Loucy (cell line): ENCODE data around the gene PRR9.

Experiments used
- H2AFZ ChIP-seq: fragments of 200-600 bp; sonication (generic); 2 replicates; pipeline ENCODE4 v1.6.0; 2016; ENCODE audit warnings: antibody characterized with exemption, mild to moderate bottlenecking, low read length, moderate library complexity
- H3F3A ChIP-seq: fragments of 200-600 bp; 2 replicates; pipeline ENCODE4 v1.6.0; 2016; ENCODE audit warnings: antibody characterized with exemption, low read depth, mild to moderate bottlenecking
- H3K27me3 ChIP-seq: fragments of 200-600 bp; sonication (generic); 2 replicates; pipeline ENCODE4 v1.6.1; 2014; ENCODE audit warnings: low read length, mild to moderate bottlenecking; ENCODE audit not compliant: insufficient read depth, poor library complexity, severe bottlenecking
- H3K36me3 ChIP-seq: fragments of 200-600 bp; sonication (generic); 2 replicates; pipeline ENCODE4 v1.6.1; 2016; ENCODE audit warnings: low read length; ENCODE audit not compliant: insufficient read depth
- H3K4me1 ChIP-seq: fragments of 200-600 bp; sonication (generic); 2 replicates; pipeline ENCODE4 v1.5.1; 2014; ENCODE audit warnings: low read length, mild to moderate bottlenecking; ENCODE audit not compliant: insufficient read depth, poor library complexity, severe bottlenecking
- H3K4me2 ChIP-seq: fragments of 200-600 bp; sonication (generic); 2 replicates; pipeline ENCODE4 v1.6.0; 2014; ENCODE audit warnings: antibody characterized with exemption, low read length, low read depth, mild to moderate bottlenecking; ENCODE audit not compliant: poor library complexity, severe bottlenecking
- H3K4me3 ChIP-seq: fragments of 200-600 bp; sonication (generic); 2 replicates; pipeline ENCODE4 v1.5.1; 2014; ENCODE audit warnings: low read length, mild to moderate bottlenecking, mixed read lengths; ENCODE audit not compliant: poor library complexity, severe bottlenecking
- H3K79me2 ChIP-seq: fragments of 200-600 bp; sonication (generic); 2 replicates; pipeline ENCODE4 v1.6.1; 2014; ENCODE audit warnings: low read length; ENCODE audit not compliant: insufficient read depth
- H3K9ac ChIP-seq: fragments of 200-600 bp; sonication (generic); 2 replicates; pipeline ENCODE4 v1.6.0; 2014; ENCODE audit warnings: mild to moderate bottlenecking, low read depth, low read length, moderate library complexity; ENCODE audit not compliant: poor library complexity, severe bottlenecking
- H3K9me2 ChIP-seq: fragments of 200-600 bp; sonication (generic); replicated peaks from 2 replicates; pipeline ENCODE4 v1.6.1; 2016; ENCODE audit warnings: low read depth, low read length, mixed read lengths
- H3K9me3 ChIP-seq: fragments of 200-600 bp; sonication (generic); 2 replicates; pipeline ENCODE4 v1.6.1; 2014; ENCODE audit warnings: mild to moderate bottlenecking, antibody characterized with exemption, low read length, low read depth; ENCODE audit not compliant: insufficient read depth
- H4K20me1 ChIP-seq: fragments of 200-600 bp; sonication (generic); 2 replicates; pipeline ENCODE4 v1.6.0; 2014; ENCODE audit warnings: antibody characterized with exemption, low read length, mild to moderate bottlenecking; ENCODE audit not compliant: insufficient read depth, poor library complexity, severe bottlenecking
- EZH2phosphoT487 ChIP-seq: fragments of 200-600 bp; IDR thresholded peaks from 2 replicates; pipeline ENCODE4 v1.6.1; 2018; ENCODE audit warnings: antibody characterized with exemption, mild to moderate bottlenecking, moderate library complexity, borderline replicate concordance
- TF ChIP-seq, protein P1 (sequence below): fragments of 200-600 bp; sonication (generic); conservative IDR thresholded peaks from 2 replicates; pipeline ENCODE4 v1.5.1; 2014; ENCODE audit warnings: mild to moderate bottlenecking, antibody characterized with exemption, low read length

The PRR9 gene

DNA sequence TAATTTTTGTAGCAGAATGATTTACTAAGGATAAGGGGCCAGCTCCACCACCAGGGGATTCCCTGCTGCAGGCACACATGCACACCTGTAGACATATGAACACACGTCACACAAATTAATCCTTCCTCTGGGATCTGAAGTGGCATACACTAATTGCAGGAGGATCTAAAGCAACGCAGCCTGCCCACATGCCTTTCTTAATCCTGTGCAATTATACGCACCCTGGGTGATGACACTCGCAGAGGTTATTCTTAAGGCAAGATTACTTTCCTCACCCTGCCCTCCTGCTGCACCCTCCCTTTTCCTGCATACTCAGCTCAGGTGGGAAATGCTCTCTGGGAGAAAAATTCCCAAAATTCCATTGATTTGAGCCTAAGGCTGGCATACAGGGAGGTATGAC is 34.6 kb downstream of the PRR9 start:
- H3F3A ChIP-seq = no peaks in the 10 kb centered on the region
- TF ChIP-seq, protein P1, sequence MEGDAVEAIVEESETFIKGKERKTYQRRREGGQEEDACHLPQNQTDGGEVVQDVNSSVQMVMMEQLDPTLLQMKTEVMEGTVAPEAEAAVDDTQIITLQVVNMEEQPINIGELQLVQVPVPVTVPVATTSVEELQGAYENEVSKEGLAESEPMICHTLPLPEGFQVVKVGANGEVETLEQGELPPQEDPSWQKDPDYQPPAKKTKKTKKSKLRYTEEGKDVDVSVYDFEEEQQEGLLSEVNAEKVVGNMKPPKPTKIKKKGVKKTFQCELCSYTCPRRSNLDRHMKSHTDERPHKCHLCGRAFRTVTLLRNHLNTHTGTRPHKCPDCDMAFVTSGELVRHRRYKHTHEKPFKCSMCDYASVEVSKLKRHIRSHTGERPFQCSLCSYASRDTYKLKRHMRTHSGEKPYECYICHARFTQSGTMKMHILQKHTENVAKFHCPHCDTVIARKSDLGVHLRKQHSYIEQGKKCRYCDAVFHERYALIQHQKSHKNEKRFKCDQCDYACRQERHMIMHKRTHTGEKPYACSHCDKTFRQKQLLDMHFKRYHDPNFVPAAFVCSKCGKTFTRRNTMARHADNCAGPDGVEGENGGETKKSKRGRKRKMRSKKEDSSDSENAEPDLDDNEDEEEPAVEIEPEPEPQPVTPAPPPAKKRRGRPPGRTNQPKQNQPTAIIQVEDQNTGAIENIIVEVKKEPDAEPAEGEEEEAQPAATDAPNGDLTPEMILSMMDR = no peak
- H2AFZ ChIP-seq = no peak overlapping the region
- H3K79me2 ChIP-seq = no peaks in the 10 kb centered on the region
- no peak overlapping the region for H3K4me2 ChIP-seq
- no peaks in the 10 kb centered on the region for H3K36me3 ChIP-seq
- no peak overlapping the region for H3K9ac ChIP-seq
- no peaks in the 10 kb centered on the region for H3K9me2 ChIP-seq
- H3K4me1 ChIP-seq = peaks cover 6% of the 10 kb centered on the region
- no peaks in the 10 kb centered on the region for H3K27me3 ChIP-seq
- no peaks in the 10 kb centered on the region for H3K9me3 ChIP-seq
- H4K20me1 ChIP-seq = no peaks in the 10 kb centered on the region
- H3K4me3 ChIP-seq = no peak overlapping the region

DNA sequence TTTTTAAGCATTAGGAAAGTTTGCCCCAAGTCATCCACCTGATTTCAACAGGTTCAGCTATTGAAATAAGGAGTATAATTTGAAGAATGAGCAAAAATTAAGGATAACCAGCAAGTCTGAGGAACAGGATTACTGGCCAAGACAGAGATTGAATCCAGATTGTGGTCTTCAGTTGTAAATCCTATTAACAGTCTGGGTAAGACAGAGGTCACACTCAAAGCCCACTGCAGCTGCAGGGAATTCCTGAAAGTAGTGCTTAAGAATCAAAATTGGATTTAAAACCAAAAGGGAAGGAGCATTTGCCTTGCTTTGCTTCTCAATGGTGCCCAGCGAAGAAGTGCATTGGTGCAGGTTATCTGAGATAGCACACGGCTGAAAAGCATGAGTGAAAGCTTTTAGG is 35.7 kb downstream of the PRR9 start:
- peaks cover 6% of the 10 kb centered on the region for H3K4me1 ChIP-seq
- no peaks in the 10 kb centered on the region for H3K79me2 ChIP-seq
- no peak overlapping the region for H3K9ac ChIP-seq
- H3K4me3 ChIP-seq = no peak overlapping the region
- H3K4me2 ChIP-seq = peak overlapping the region; percentile 43
- no peaks in the 10 kb centered on the region for H3K9me2 ChIP-seq
- H2AFZ ChIP-seq = peak overlapping the region; percentile 85
- no peaks in the 10 kb centered on the region for H3K9me3 ChIP-seq
- TF ChIP-seq, protein P1 = no peak
- TF ChIP-seq EZH2phosphoT487 = no peak
- no peaks in the 10 kb centered on the region for H3K36me3 ChIP-seq
- H4K20me1 ChIP-seq = no peaks in the 10 kb centered on the region
- H3K27me3 ChIP-seq = no peaks in the 10 kb centered on the region
- H3F3A ChIP-seq = no peaks in the 10 kb centered on the region

DNA sequence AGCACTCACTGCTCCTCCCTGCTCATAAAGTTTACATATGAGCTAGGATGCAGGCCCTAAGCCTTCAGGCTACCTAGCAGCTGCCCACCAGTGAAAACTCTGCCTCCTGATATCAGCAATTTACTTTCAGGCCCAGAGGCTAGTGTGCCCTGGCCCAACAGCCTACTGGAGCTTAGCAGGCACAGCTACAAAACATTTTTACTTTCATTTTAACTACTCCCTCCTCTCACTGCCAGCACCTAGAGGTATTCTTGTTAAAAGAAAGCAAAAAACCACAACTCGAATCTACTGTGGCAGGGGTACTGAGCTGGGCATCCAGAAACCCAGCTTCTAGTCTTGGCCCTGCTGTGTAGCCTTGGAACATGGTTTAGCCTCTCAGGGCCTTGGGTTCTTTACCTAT is 36.3 kb downstream of the PRR9 start:
- H3K4me2 ChIP-seq = peak overlapping the region; percentile 43

More for the DNA sequence above, 36.3 kb downstream of the PRR9 start:
- peak overlapping the region; percentile 8 for H3K9ac ChIP-seq
- no peaks in the 10 kb centered on the region for H3K9me2 ChIP-seq
- H3K4me3 ChIP-seq = peak overlapping the region; percentile 15
- H2AFZ ChIP-seq = peak overlapping the region; percentile 85
- no peaks in the 10 kb centered on the region for H3F3A ChIP-seq
- H4K20me1 ChIP-seq = no peaks in the 10 kb centered on the region
- H3K79me2 ChIP-seq = no peaks in the 10 kb centered on the region
- no peaks in the 10 kb centered on the region for H3K9me3 ChIP-seq
- TF ChIP-seq, protein P1 = no peak
- no peak for TF ChIP-seq EZH2phosphoT487
- peaks cover 6% of the 10 kb centered on the region for H3K4me1 ChIP-seq
- H3K27me3 ChIP-seq = no peaks in the 10 kb centered on the region
- no peaks in the 10 kb centered on the region for H3K36me3 ChIP-seq
